NAMALWA (cell line): ENCODE data around the gene ZBTB24.
"Not testable (repeated sequence)": the region's sequence is repeated elsewhere in the genome, so short reads cannot be mapped to it uniquely, and the experiment has no call there.

Source experiments
- DNase-seq: peaks from one replicate; pipeline ENCODE4 v3.0.0-alpha.2; 2015; ENCODE audit warnings: low spot score

Gene ZBTB24

GRCh38 chr6:109471105-109471810 lies 11.8 kb downstream of the ZBTB24 start:
- DNase-seq, result no peak

DNA sequence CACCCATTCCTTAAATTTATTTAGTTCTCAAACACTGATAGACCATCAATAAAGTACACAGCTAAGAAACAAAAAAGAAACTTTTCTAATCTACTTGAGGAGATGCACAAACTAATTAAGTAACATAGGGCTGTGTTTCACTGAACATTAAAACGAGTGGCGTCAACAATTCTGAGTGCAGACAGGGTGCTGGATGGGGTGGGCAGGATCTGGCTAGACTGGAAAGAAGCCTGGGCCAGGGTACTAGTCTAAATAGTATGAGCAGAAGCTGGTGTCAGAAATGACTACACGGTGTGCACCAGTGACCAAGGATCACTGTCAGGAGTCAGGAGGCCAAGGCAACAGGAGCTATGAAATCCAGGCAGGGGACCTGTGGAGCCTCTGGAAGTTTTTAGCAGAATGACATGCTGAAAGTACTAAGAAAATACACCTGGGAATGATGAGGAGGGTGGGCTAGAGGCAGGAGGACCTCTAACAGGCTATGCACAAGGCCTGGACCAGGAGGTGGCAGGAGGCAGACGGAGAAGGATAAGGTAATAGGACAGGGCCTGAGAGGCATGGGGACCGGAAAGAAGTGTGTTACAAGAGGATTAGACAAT lies 13.3 kb downstream of the ZBTB24 start:
- DNase-seq, result no peak

GRCh38 chr6:109467696-109468095 lies 15.3 kb downstream of the ZBTB24 start:
- DNase-seq, result no peak

DNA sequence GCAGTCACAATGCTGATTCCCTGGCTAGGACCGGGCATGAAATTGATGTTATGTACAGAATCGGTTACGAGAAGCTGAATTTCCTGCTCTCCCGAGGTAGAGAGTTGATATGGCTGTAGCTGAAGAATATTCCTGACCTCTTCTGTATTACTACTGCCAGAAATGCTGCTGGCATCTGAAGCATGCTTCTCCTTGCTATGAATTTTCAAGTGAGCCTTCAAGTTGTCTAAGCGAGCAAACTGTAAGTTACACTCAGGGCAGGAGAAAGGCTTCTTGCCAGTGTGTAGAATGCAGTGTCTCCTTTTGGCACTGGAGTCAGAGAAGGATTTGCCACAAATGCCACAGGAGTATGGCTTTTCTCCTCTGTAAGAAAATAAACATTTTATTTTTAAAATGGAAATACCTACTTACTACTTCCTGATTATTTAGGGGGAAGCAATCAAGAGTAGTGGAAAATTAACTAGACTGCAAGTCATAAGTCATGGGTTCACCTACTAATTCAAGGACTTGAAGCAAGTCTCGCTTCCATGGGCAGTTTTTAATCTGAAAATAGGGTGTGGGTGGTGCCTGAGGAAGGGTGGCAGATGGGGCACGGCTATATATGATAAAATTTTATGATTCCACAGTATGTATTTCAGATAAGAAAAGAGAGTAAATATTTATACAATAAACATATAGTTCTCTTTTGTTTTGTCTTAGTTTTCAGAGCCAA lies 16.7 kb downstream of the ZBTB24 start:
- DNase-seq, result no peak

DNA sequence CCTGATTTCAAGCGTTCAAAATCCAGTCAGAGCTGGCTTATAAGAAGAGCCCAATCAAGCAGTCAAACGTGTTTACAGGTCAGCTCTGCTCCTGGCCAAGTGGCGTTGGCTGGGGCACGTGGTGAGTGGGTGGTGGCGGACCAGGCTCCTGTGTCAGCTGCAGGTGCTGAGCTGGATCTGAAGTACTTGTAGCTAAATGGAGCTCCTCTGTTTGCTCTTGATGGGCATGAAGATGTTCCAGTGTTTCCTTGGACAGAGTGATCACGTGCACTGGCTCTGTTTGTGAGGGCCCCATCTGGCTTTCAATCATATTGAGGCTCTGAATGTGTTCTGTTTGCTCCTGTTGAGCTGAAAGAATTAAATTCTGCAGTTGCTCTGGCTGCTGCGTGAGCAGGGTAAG lies 17.2 kb downstream of the ZBTB24 start:
- no peak for DNase-seq

DNA sequence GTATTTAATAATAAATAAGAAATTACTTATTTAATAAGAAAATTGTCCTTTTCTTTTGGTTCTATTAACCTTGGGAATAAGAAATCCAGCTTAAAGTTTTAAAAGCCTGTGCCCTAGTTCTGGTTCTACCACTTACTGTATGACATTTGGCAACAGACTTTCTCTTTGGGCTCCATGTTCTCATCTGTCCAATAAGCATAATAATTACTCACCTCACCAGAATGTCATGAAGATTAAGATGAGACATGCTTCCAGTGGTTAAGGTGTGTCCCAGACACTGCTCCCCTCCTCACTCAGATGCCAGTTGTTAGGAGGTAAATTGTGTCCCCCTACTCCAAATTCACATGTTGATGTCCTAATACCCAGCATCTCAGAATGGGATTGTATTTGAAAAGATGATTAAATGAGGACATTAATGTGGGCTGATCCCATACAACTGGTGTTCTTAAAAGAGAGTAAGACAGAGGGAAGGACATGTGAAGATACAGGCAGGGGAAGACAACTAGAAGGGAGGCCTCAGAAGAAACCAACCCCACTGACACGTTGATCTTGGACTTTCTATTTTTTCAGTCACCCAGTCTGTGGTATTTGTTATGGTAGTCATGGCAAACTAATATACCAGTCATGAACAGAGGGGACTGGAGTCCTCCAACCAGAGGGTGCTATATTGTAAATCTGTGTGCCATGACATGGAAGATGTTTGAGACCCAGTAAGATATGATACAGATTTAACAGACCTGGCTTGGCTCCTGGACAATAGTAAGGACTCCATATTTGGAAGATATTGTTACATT lies 21.1 kb downstream of the ZBTB24 start:
- no peak for DNase-seq

DNA sequence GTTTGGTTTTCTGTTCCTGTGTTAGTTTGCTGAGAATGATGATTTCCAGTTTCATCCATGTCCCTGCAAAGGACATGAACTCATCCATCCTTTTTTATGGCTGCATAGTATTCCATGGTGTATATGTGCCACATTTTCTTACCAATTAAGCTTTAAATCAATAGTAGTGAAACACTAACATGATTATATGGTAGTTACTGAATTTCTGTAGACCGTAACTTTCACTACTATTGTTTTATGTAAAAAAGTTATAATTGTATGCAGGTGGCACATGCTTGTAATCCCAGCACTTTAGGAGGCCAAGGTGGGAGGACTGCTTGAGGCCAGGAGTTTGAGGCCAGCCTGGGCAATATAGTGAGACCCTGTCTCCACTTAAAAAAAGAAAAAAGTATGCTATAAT lies 21.8 kb downstream of the ZBTB24 start:
- DNase-seq, result not testable (repeated sequence)

DNA sequence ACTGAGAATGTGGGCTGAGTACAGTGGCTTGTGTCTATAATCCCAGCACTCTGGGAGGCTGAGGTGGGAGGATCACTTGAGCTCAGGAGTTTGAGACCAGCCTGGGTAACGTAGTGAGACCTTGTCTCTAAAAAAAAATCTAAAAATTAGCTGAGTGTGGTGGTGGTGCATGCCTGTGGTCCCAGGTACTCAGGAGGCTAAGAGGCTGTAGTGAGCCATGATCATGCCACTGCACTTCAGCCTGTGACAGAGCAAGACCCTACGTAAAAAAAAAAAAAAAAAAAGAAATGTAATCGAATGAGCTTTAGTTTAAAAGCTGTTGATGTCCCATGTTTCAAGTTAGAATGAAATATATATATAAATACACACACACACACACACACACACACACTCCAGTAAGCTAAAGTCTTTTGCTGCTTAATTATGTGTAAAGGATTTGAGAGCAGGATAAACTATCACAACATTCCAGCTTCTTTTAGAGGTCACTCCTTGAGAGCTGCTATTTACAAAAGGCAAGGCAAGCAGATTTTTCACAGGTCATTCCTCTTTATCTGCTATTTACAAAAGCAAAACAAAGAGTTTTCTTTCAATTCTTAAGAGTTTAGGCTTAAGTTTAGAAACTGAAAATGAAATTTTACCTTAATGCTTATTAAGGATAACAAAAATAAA lies 22.7 kb downstream of the ZBTB24 start:
- no peak for DNase-seq

- peak; percentile 56 for DNase-seq
These were observed 24.1 kb downstream of the ZBTB24 start for GRCh38 chr6:109458774-109459531.

DNA sequence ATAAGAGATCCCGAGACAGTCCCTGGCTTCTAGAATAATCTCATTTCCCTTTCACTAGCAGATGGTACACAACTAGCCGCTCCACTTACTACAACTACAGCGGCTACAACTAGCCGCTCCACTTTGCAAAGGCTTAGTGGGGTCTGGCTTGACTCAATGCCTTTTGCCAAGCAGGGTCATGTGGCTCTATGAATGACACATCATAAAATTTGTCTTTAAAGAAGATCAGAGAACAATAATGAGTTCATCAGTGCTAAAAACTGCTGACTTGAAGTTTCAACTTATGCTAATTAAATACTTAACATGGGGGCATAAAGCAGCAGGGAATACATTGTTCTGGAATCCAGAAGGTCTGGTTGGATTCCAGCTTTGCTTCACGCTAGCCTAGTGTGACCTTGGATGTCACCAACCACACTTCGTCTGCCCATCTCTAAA lies 25.4 kb downstream of the ZBTB24 start:
- no peak for DNase-seq

GRCh38 chr6:109456710-109457561 lies 26.1 kb downstream of the ZBTB24 start:
- no peak for DNase-seq

- no peak for DNase-seq
These were observed 26.9 kb downstream of the ZBTB24 start for GRCh38 chr6:109456111-109456583.

DNA sequence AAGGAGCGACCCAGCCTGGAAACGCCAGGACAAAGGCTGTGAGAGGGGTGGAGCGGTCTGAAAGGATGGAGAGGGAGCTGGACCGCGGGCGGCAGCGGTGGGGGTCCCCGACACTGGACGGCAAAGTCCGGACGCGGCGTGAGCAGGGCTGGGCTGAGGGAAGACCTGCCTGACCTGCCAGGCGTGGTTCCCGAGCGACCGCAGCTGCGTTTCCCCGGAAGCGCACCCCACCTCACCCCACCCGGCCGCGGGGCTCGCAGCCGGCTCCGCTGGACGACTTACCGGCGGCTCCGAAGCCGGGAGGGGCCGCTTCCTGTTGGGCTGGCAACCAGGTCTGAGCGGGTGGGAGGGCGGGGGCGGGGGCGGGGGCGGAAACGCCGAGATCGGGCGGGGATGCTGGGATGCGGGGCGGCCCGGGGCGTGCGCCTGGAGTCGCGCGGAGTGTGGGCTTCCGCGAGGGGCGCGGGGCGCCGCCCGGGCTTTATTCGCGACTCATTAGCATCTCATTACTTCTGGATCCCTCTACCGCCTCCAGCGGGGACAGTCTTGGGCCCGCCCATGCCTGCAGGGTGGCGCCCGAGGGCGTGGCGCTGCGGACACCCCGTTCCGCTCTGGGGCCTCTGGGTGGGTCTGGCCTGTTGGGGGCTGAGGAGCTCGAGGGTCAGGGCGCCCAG lies 27.4 kb downstream of the ZBTB24 start, which contains the start of gene MICAL1:
TSS of gene MICAL1 (minus strand) at position 336 of the 674 bp plus-strand sequence. CDS start 1,576 bp downstream, outside the sequence.
- DNase-seq, result peak; percentile 90

GRCh38 chr6:109454496-109455436 lies 28.3 kb downstream of the ZBTB24 start:
- peak; percentile 92 for DNase-seq

DNA sequence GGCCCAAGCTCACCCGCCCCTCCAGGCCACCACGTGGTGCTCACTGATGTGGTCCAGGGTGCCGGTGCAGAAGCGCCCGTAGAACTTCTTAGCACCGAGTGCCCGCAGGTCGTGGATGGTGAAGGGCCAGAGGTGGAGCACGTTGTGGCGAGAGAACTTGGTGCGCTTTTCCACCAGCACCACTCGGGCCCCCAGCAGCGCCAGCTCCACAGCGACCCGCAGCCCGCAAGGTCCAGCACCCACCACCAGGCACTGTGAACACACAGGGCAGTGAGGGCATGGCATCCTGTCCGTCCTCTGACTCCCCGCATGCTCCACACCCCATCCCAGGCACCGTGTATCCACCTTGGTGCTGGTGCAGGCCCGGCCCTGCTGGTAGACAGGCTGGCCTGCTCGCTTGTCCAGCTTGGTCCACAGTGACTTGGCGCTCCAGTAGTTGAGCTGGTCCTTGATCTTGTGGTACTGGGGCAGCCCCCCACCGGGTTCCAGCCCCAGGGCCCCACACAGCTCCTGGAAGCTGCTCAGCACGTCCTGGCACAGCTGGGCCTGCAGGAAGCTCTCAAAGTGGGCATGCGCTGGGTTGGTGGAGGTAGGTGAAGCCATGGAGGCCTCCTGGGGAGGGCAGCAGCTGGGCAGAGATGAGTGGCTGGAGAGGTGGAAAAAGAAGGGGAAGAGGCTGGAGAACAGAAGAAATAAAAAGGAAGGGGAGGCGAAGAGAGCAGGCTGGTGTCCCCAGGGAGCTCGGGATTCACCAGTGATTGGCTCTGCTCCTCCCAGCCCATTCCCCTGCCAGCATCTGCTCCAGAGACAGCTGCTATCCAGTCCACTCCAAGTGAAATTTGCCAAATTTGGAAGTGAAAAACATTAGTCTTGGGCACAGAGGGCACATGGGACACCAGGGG lies 29.2 kb downstream of the ZBTB24 start:
- no peak for DNase-seq

DNA sequence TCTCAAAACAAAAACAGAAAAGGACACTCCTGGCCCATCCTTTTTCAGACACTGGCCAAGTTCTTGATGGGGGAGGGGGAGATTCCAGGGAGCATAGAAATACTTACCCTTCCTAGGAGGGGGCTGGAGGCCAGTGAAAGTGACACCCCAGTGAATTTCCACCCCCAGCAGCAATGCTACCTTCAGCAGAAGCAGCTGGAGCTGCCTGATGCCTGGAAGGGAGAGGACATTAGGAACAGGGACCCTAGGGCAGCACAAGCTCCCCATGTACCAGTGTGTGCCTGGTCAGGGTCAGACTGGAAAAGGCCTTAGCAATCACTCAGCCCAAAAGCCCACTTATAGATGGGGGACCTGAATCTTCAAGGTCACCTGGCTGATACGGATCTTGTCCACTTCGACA lies 29.9 kb downstream of the ZBTB24 start:
- DNase-seq, result no peak

DNA sequence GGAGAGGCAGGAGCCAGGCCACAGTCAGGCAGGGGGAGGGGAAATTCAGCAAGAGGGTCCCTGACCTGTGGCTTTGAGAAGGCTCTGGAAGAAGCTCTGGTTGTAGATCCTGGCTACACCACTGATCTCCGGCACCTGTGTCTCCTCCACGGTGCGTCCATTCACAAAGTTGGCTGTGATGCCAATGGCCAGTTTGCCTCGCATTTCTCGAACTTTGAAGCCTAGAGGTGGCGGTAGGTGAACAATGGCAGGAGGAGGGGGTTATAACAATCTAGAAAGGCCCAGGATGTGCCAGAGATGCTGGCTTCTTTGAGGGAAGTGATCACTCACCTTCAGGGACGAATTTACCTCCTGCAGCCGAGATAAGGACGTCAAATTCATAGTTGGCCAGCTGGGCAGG lies 30.8 kb downstream of the ZBTB24 start:
- DNase-seq, result no peak
